NB4 (cell line): ENCODE data around the gene TAF15.

Source experiments
- CTCF ChIP-seq: IDR thresholded peaks from one replicate; pipeline ENCODE4 v1.5.1; 2012; ENCODE audit warnings: low read depth, low read length
- MYC ChIP-seq: IDR thresholded peaks from 2 replicates; pipeline ENCODE4 v1.6.1; 2011; ENCODE audit warnings: low read depth, low read length

- TF ChIP-seq CTCF (no peak), MYC (no peak)
These were observed 37.7 kb downstream of the TAF15 start for GRCh38 chr17:35847006-35847405.
